ENCODE measurements around the gene SYNE2.

Gene SYNE2

DNA sequence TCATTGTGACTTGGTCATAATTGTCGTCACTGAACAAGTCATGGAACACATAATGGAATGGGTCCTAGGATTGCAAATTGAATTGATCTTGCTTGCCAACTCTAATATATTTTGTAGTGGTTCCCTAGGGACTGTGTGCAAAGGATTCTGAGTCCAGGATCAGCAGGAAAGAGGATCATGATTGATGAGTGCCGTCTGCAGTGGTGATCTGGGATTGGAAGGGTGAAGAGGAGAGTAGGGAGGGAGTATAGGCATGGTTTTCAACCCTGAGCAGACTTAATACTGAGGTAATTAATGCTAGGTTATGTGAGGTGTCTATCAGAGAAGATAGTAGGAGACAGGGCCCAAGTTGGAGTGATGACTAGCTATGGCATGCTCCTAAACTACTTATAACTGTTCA lies 272.5 kb downstream of the SYNE2 start:
- TF ChIP-seq, protein P1, sequence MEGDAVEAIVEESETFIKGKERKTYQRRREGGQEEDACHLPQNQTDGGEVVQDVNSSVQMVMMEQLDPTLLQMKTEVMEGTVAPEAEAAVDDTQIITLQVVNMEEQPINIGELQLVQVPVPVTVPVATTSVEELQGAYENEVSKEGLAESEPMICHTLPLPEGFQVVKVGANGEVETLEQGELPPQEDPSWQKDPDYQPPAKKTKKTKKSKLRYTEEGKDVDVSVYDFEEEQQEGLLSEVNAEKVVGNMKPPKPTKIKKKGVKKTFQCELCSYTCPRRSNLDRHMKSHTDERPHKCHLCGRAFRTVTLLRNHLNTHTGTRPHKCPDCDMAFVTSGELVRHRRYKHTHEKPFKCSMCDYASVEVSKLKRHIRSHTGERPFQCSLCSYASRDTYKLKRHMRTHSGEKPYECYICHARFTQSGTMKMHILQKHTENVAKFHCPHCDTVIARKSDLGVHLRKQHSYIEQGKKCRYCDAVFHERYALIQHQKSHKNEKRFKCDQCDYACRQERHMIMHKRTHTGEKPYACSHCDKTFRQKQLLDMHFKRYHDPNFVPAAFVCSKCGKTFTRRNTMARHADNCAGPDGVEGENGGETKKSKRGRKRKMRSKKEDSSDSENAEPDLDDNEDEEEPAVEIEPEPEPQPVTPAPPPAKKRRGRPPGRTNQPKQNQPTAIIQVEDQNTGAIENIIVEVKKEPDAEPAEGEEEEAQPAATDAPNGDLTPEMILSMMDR (IDR thresholded peaks at IDR 0.05; ENCODE audit: low read depth, low read length), result no peak
- H3K4me3 ChIP-seq (ENCODE audit: low read depth, low read length), result no peak overlapping the region

DNA sequence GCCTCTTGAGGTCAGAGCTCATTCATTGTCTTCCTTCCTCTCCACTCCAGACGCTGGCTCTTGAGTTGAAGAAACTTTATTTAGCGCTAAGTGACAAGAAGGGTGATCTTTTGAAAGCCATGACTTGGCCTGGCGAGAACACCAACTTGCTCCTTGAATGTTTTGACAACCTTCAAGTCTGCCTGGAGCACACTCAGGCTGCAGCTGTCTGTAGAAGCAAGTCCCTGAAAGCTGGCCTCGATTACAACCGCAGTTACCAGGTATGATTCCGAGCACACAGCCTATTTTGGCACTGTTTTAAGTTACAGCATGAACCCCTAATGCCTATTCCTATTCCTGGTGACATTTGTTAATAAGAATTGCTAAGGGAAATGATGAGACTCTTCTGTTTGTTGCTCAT lies 273.7 kb downstream of the SYNE2 start:
- TF ChIP-seq, protein P1 (IDR thresholded peaks at IDR 0.05; ENCODE audit: low read depth, low read length), result no peak
- H3K4me3 ChIP-seq (ENCODE audit: low read depth, low read length), result no peak overlapping the region

DNA sequence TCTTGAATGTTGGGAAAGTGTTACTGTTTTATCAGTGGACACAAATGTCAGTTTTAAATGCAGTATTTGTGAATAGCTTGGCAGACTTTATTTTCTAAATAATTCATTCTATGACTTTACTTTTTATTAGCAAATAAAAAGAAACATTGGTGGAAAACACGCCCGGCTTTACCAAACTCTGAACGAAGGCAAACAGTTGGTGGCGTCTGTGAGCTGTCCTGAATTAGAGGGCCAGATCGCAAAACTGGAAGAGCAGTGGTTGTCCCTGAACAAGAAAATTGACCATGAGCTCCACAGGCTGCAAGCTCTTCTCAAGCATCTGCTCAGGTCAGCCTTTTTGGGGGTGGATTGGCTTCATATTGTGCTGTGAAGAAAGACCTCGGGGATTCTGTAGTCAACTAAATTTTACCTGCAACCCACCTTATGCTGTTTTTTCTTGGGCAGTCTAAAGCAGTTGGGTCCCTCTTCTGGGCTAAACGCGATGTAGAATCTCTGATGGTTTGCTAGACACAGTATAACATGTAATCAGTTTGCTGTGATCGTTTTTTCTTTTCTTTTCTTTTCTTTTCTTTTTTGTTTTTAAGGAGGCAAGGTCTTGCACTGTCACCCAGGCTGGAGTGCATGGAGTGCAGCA lies 285.0 kb downstream of the SYNE2 start:
- TF ChIP-seq, protein P1 (IDR thresholded peaks at IDR 0.05; ENCODE audit: low read depth, low read length), result peak; percentile 18; the same call in 1 of the 2 replicates
- no peak overlapping the region for H3K4me3 ChIP-seq (ENCODE audit: low read depth, low read length)

DNA sequence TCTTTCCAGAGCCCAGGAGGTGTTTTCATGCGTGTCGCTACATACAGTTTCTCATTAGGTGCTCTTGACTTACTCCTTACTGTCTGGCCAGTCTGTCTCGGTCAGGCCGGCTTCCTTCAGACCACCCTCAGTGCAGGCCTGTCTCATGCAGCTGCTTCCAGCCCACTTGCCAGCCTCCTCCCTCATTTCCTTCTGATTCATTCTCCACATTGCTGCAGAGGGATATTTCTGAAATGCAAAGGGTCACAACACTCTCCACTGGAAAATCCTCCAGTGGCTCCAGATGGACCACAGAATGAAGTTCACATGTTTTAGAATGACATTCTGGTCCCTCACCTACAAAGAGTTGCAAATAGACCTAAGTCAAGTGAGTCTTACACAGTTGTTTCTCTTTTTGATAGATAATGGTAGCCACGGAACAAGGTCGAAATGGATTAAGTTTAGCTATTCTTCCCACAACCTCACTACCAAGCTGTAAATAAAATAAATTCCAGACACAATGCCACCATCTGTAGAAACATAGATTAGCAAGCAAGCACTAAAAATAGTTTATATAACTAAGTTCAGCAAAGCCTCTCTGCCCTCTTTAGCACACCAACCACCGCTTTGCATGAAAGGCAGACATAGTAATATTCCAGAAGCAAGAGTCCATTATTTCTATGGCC lies 294.5 kb downstream of the SYNE2 start:
- TF ChIP-seq, protein P1 (IDR thresholded peaks at IDR 0.05; ENCODE audit: low read depth, low read length), result no peak
- H3K4me3 ChIP-seq (ENCODE audit: low read depth, low read length), result no peak overlapping the region

DNA sequence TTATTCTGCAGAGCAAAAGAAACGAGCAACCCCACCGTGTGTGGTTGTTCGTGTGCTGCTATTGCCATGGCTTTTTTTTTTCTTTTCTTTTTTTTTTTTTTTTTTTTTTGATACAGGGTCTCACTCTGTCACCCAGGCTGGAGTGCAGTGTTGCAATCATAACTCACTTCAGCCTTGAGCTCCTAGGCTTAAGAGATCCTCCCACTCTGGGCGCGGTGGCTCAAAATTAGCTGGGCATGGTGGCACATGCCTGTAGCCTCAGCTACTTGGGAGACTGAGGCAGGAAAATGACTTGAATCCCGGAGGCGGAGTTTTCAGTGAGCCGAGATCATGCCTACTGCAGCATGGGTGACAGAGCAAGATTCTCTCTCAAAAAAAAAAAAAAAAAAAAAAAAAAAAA lies 297.1 kb downstream of the SYNE2 start:
- no peak overlapping the region for H3K4me3 ChIP-seq (ENCODE audit: low read depth, low read length)
- TF ChIP-seq, protein P1 (IDR thresholded peaks at IDR 0.05; ENCODE audit: low read depth, low read length), result no peak

DNA sequence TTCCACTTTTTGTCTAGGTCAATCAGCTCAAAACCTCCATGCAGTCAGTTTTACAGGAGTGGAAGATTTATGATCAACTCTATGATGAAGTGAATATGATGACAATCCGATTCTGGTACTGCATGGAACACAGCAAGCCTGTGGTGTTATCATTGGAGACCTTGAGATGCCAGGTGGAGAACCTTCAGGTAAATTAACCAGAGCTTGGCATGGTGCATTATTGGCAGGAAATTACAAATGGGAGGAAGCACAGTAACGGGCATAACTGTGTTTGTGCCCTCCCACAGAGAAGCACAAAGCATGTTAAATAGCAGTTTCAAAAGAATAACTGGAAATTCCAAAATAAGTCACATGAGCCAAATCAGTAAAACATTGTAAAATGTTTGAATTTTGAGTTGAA lies 305.8 kb downstream of the SYNE2 start:
- H3K4me3 ChIP-seq (ENCODE audit: low read depth, low read length), result no peak overlapping the region
- TF ChIP-seq, protein P1 (IDR thresholded peaks at IDR 0.05; ENCODE audit: low read depth, low read length), result no peak

DNA sequence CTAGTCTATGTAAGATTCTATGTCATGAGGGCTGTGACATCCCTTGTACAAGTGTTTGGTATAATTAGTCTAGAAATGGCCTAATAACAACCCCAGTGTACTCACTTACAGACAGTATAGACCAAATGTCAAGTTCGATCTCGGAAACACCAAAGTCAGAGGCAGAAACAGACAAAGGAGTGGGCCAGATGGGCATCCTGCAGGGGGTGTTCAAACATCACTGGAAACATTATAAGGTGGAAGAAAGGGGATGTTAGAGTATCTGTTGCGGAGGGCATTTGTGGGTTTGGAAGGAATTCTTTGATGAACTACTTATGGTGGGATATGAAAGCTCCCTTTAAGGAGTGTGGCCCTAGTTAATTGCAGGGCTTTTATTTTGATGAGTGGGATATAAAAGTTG lies 306.8 kb downstream of the SYNE2 start:
- TF ChIP-seq, protein P1 (IDR thresholded peaks at IDR 0.05; ENCODE audit: low read depth, low read length), result no peak
- H3K4me3 ChIP-seq (ENCODE audit: low read depth, low read length), result no peak overlapping the region

Data from WI38 (cell line).